Ishikawa (cell line): ENCODE measurements around the gene PGLYRP4.

Experiments used
- CEBPB ChIP-seq: IDR thresholded peaks from 2 replicates; pipeline ENCODE4 v1.6.1; 2012
- CREB1 ChIP-seq: IDR thresholded peaks from 2 replicates; pipeline ENCODE4 v1.6.1; 2012; ENCODE audit warnings: low read depth
- EGR1 ChIP-seq: IDR thresholded peaks from 2 replicates; pipeline ENCODE4 v1.6.1; 2012
- EP300 ChIP-seq: IDR thresholded peaks from 2 replicates; pipeline ENCODE4 v1.6.1; 2012; ENCODE audit warnings: borderline replicate concordance
- FOXM1 ChIP-seq: IDR thresholded peaks from 2 replicates; pipeline ENCODE4 v1.6.1; 2012; ENCODE audit warnings: low read depth, borderline replicate concordance
- MAX ChIP-seq: IDR thresholded peaks from 2 replicates; pipeline ENCODE4 v1.6.1; 2012
- RAD21 ChIP-seq: IDR thresholded peaks from 2 replicates; pipeline ENCODE4 v1.6.1; 2012; ENCODE audit warnings: low read depth
- REST ChIP-seq: IDR thresholded peaks from 2 replicates; pipeline ENCODE4 v1.6.1; 2012; ENCODE audit warnings: low read depth, mild to moderate bottlenecking
- TAF1 ChIP-seq: IDR thresholded peaks from 2 replicates; pipeline ENCODE4 v1.6.1; 2012; ENCODE audit warnings: low read depth, mild to moderate bottlenecking
- TCF12 ChIP-seq: IDR thresholded peaks from 2 replicates; pipeline ENCODE4 v1.6.1; 2012; ENCODE audit warnings: low read depth
- TEAD4 ChIP-seq: IDR thresholded peaks from 2 replicates; pipeline ENCODE4 v1.6.1; 2012
- USF1 ChIP-seq: IDR thresholded peaks from 2 replicates; pipeline ENCODE4 v1.6.1; 2012
- YY1 ChIP-seq: IDR thresholded peaks from 2 replicates; pipeline ENCODE4 v1.6.1; 2012; ENCODE audit warnings: low read depth
- ZBTB7A ChIP-seq: IDR thresholded peaks from 2 replicates; pipeline ENCODE4 v1.6.1; 2012; ENCODE audit warnings: low read depth

- TF ChIP-seq RAD21 (no peak), TEAD4 (no peak), MAX (no peak), EP300 (no peak), USF1 (no peak), FOXM1 (no peak), REST (no peak), YY1 (no peak), TCF12 (no peak), CEBPB (no peak), TAF1 (no peak), EGR1 (no peak), ZBTB7A (no peak), CREB1 (no peak)
Measured at GRCh38 chr1:153367090-153367489, 18.4 kb upstream of the PGLYRP4 start.
